ENCODE results near the gene PTPN14. TPM values are rescaled to one million over a fixed set of nuclear protein-coding genes. Genes with fewer than 3 reads are reported as not detected.

Gene PTPN14
- polyA plus RNA-seq, 1 experiment, result 29.4 TPM

- CTCF ChIA-PET, result no interaction called here
- TF ChIP-seq CTCF (IDR thresholded peaks at IDR 0.05; ENCODE audit: insufficient read depth, low read depth, low read length), result no peak
- no peaks in the 10 kb centered on the region for H3K27me3 ChIP-seq (ENCODE audit: control insufficient read depth, insufficient read depth, low read length)
- peaks cover 2% of the 10 kb centered on the region; the same call in 1 of the 2 replicates for H3K36me3 ChIP-seq (ENCODE audit: control insufficient read depth, insufficient read depth, low read length)
- DNase-seq (ENCODE audit: low read depth), result no peak
- POLR2A ChIA-PET, result no interaction called here
- H3K4me3 ChIP-seq (ENCODE audit: low read depth, low read length), result no peak overlapping the region
Measured at GRCh38 chr1:214466403-214467077, 84.9 kb downstream of the PTPN14 start.

- Histone ChIP-seq H3K27me3 (ENCODE audit: control insufficient read depth, insufficient read depth, low read length) (no peaks in the 10 kb centered on the region), H3K4me3 (ENCODE audit: low read depth, low read length) (no peak overlapping the region), H3K36me3 (ENCODE audit: control insufficient read depth, insufficient read depth, low read length) (peaks cover 2% of the 10 kb centered on the region; the same call in 1 of the 2 replicates)
- POLR2A ChIA-PET, result no interaction called here
- CTCF ChIA-PET, result no interaction called here
- no peak for DNase-seq (ENCODE audit: low read depth)
- TF ChIP-seq CTCF (IDR thresholded peaks at IDR 0.05; ENCODE audit: insufficient read depth, low read depth, low read length), result no peak
Measured at GRCh38 chr1:214464445-214465287, 86.7 kb downstream of the PTPN14 start.

DNA sequence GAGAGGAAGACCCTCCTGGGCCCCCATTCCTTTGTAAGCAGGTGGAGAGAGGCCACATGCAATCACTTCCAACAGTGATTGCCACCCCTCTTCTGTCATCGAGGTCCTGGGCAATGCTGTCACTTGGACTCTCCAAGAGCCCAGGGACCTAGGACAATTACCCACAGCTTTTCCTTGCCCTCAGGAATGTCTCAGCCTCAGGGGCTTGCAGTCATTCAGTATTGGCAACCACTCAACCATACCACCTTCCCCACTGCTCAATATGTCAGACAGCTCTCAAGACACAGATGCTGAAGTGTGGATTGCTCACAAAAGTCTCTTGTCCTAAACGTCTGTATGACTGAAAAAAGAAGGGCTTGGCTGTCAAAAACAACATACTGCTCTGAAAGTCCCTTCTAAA is 87.8 kb downstream of the PTPN14 start:
- Histone ChIP-seq H3K4me3 (ENCODE audit: low read depth, low read length) (no peak overlapping the region), H3K36me3 (ENCODE audit: control insufficient read depth, insufficient read depth, low read length) (peaks cover 2% of the 10 kb centered on the region; the same call in 1 of the 2 replicates), H3K27me3 (ENCODE audit: control insufficient read depth, insufficient read depth, low read length) (no peaks in the 10 kb centered on the region)
- CTCF ChIA-PET, result no interaction called here
- TF ChIP-seq CTCF (IDR thresholded peaks at IDR 0.05; ENCODE audit: insufficient read depth, low read depth, low read length), result no peak
- no peak for DNase-seq (ENCODE audit: low read depth)
- POLR2A ChIA-PET, result interaction anchor here (0.8 kb wide), 1 partner anchor 1825 kb away, joined by 3 read pairs; no protein-coding TSS in a partner anchor

GRCh38 chr1:214462882-214463281 is 88.5 kb downstream of the PTPN14 start:
- Histone ChIP-seq H3K36me3 (ENCODE audit: control insufficient read depth, insufficient read depth, low read length) (peaks cover 2% of the 10 kb centered on the region; the same call in 1 of the 2 replicates), H3K27me3 (ENCODE audit: control insufficient read depth, insufficient read depth, low read length) (no peaks in the 10 kb centered on the region), H3K4me3 (ENCODE audit: low read depth, low read length) (no peak overlapping the region)
- ChIA-PET POLR2A (interaction anchor here (0.8 kb wide), 1 partner anchor 1825 kb away, joined by 3 read pairs; no protein-coding TSS in a partner anchor), CTCF (interaction anchor here (2.1 kb wide), 1 partner anchor 10 kb away, joined by 6 read pairs; no protein-coding TSS in a partner anchor)
- TF ChIP-seq CTCF (IDR thresholded peaks at IDR 0.05; ENCODE audit: insufficient read depth, low read depth, low read length), result no peak
- no peak for DNase-seq (ENCODE audit: low read depth)

DNA sequence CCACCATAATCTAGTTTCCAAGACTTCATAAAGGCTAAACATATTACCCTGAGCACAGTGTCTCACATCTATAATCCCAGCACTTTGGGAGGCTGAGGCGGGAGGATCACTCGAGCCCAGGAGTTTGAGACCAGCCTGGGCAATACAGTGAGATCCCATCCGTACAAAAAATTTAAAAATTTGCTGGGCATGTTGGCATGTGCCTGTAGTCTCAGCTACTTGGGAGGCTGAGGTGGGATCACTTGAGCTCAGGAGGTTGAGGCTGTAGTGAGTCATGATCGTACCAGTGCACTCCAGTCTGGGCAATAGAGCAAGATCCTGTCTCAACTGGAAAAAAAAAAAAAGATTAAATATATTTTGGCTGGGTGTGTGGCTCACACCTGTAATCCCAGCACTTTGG is 90.1 kb downstream of the PTPN14 start:
- CTCF ChIA-PET, result interaction anchor here (2.1 kb wide), 1 partner anchor 12 kb away, joined by 6 read pairs; no protein-coding TSS in a partner anchor
- no peak overlapping the region for H3K4me3 ChIP-seq (ENCODE audit: low read depth, low read length)
- no peak for TF ChIP-seq CTCF (IDR thresholded peaks at IDR 0.05; ENCODE audit: insufficient read depth, low read depth, low read length)
- no peak for DNase-seq (ENCODE audit: low read depth)
- no peaks in the 10 kb centered on the region for H3K27me3 ChIP-seq (ENCODE audit: control insufficient read depth, insufficient read depth, low read length)
- POLR2A ChIA-PET, result no interaction called here
- H3K36me3 ChIP-seq (ENCODE audit: control insufficient read depth, insufficient read depth, low read length), result peaks cover 2% of the 10 kb centered on the region; the same call in 1 of the 2 replicates

Data from BJ (cell line).